ENCODE results near the gene ARMC2.
"Not testable (repeated sequence)": the region's sequence is repeated elsewhere in the genome, so short reads cannot be mapped to it uniquely, and the experiment has no call there.

Gene ARMC2

DNA sequence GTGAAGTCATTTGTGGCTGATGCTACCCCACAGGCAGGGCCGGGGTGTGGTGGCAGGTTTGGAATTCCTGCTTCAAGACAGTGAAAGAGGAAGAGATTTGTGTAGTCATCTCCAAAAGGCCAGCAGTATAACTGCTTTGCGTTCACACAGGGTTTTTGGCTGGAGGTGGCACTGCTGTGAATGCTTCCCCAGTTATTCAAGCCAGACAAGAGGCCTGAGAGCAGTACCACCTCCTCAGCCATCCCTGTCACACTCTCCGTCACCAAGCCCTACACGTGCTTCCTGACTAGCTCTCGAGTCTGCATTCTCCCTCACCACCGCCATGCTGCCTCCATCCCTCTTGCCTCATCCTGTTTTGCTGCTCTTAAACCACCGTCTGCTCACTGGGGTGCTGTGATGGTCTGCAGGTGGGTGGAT is 23.9 kb downstream of the ARMC2 start:
- DNase-seq (ENCODE audit: low spot score): peak; percentile 15

DNA sequence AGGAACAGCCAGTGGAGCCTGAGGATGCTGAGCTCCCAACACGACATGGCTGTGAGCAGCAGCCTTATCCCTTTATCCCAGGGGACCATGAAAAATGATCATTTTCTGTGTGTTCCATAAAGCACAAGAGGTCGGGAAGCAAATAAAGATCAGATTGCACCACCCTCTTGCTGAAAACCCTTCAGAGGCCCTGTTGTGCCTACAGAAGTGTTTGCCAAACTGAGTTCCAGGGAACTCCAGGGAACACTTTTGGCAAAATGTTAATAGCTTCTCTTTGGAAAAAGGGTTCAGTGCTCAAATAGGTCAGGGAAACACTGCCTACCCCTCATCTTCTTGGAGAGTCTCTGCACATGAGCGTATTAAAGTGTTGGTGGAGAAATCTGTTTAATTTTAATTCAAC is 24.4 kb downstream of the ARMC2 start:
- DNase-seq (ENCODE audit: low spot score): no peak

DNA sequence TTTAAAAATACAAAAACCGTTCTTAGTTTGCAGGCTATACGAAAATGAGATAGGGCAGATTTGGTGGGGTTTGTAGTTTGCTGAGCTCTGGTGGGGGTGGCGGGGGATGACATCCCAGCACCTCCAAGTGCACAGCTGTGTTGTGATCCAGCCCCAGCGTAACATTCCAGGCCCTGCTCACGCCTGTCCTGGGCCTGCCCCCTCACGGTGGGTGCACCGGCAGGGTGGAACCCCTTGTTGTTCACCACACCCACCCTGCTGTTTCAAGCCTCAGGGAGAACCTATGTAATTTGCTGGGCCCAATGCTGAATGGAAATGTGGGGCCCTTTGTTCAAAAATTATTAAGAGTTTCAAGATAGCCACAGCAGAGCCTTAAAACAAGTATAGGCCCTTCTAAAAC is 25.0 kb downstream of the ARMC2 start:
- no peak for DNase-seq (ENCODE audit: low spot score)

DNA sequence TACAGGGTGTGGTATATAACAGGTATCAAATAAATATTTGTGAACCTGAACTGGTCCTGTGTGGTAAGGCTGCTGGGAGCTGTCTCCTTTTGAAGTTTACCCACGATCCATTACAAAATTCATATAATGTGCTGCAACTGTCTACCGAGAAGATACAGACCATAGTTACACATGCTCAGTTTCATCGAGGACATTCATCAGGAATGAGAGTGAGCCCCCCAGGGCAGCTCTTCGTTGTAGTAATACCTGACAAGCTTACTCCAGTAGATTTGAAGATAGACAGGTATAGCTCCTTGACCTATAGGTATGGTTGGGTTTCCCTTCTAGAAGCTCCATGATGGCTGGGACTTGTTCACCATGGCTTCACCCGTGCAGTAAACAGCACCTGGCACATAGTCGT is 25.7 kb downstream of the ARMC2 start:
- no peak for DNase-seq (ENCODE audit: low spot score)

DNA sequence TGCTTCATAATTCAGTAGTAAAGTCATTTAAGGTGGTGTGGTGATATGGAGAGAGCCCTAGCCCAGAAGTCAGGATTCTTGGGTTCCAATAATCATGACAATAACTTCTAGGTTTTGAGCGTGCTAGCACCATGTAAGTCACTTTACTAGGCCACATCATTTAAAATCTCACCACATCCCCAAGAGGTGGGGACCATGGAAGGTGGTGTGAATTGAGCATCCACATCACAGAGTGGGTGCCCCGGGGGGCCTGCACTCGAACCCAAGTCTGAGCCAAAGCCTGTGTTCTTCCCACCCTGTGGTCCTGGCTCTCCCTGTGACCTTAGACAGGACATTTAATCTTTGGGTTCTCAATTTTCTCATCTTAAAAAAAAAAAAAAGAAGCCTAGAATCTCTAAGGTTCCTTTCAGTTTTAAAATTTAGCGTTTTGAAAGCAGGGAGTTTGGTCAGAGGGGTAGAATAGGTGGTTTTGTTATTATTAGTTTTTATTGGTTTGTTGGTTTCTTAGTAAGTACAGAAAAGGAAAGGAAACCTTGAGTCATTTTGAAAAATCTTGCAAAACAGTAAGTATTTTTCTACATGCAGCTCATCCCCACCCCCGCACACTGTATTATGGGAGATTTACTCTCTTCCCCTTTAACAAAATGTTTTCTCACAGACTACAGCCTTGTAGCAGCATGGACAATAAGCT is 26.4 kb downstream of the ARMC2 start:
- DNase-seq (ENCODE audit: low spot score): peak; percentile 60

DNA sequence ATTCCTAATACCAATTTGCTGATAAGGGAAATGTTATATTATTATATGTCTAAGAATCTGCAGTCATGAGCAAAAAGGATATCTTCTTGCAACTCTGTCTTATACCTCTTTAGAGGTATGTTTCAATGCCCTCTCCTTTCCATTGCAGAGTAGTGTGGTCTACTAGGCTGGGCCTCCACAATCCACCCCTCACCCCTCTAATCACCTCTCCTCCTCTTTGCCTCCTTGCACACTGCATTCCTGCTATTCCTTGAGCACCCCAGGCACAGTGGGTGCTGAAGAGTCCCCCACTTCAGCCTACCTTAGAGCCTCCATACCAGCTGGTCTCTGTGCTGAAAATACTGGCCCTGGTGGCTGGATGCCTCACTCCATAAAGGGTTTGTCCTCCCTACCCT is 26.9 kb downstream of the ARMC2 start:
- DNase-seq (ENCODE audit: low spot score): no peak

DNA sequence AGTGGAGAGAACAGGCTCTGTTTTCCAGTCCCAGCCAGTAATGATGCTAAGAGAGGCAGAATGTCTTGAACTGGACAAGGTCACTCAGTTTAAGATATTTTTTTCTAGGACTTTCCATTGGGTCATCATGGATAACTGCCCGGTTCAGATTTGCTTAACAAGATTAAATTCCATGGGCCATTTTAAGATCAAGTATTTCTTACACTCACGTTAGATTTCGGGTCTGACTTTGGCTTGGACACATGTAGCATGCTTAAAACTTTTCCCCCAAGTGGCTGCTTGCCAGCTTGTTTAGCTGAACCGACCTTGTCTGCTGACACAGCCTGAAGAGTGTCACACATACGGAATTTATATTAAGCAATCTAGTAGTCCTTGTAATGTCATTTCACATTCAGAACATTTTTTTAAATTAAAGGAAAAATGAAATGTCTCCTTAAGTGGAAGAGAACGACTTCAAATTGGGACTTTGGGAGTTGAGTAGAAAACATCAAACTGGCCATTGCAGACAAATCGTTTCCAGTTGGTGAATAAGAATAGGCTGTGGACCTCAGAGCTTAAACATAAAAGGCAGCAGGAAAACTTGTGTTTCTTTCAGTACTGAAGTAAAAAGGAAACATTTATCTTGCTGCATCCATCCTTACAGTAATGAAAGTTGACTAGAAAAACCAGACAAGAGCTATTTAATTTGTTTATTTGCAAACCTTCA is 29.0 kb downstream of the ARMC2 start:
- DNase-seq (ENCODE audit: low spot score): no peak

DNA sequence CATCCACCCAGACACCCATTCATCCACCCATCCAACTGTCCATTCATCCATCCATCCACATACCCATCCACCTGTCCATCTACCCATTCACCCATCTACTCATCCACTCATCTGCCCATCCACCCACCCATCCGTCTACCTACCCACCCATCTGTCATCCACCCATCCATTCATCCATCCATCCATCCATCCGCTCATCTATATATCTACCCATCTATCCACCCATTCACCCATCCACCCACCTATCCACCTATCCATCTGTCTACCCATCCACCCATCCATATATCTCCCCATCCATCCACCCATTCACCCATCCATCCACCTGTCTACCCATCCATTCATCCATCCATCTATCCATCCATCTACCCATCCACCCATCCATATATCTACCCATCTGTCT is 30.7 kb downstream of the ARMC2 start:
- DNase-seq (ENCODE audit: low spot score): no peak

DNA sequence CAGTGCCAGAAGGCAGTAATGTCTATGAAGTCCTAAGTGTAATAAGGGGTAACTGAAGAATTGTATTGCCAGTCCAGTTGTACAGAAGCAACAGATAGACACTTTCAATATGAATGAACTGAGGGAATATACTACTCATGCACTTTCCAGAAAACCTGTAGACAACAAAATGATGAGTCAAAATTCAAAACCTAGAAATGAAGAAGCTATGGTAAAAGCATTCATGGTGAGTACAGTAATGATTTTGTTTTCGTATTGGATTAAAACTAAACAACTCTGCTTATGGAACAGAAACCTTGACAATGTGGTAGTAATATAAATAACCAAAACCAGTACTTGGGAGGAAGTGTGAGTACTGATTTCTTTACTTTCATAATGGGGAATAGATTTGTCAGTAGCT is 35.0 kb downstream of the ARMC2 start:
- DNase-seq (ENCODE audit: low spot score): no peak

DNA sequence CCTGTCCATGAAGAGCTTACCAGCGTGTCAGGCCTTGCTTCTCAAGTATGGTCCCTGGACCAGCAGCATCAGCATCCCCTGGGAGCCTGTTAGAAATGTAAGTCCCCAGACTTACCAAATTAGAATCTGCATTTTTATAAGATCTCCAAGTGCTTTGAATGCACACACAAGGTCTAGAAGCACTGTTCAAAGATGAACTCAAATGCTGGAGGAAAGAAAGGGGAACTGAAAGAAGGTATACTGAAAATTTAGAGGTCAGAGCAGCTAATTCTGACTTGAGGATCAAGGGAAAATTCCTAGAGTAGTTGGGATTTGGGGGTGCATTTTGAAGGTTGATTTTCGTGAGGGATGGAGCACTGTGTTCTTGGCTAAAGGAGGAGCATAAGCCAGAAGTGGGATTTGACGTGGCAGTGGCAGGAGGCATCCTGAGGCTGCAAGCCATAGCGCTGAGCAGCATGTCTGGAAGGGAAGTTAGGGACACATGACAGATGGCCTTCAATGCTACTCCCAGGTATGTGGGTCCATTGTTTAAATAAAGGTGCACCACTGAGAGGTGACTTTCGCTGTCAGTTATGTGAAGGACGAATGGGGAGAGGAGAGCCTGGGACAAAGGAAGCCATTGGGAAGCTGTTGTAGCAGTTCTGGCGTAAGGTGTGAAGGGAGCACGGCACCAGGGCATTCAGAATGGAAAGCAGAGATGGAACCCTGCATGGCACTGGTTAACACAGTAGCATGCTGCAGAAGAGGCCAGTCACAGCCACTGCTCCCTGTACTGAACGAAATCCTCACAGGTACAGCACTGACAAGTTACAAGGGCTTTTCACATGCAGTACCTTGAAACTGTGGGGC is 36.2 kb downstream of the ARMC2 start:
- DNase-seq (ENCODE audit: low spot score): no peak

DNA sequence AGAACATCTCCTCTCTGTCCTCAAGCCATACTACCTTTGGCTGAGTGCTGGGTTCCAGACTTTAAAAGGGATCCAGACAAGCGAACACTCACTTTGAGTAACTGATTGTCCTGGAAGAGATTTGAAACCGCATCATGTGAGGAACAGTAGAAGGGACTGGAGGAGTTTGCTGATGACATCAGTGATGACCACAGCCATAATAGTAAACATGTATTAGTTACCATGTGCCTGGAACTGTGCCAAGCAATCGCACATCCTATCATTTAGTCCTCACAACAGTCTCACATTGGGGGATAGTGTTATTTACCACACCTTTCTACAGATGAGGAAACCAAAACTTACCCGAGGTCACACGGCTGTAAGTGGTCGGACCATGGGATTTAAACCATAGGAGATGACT is 39.8 kb downstream of the ARMC2 start:
- no peak for DNase-seq (ENCODE audit: low spot score)

DNA sequence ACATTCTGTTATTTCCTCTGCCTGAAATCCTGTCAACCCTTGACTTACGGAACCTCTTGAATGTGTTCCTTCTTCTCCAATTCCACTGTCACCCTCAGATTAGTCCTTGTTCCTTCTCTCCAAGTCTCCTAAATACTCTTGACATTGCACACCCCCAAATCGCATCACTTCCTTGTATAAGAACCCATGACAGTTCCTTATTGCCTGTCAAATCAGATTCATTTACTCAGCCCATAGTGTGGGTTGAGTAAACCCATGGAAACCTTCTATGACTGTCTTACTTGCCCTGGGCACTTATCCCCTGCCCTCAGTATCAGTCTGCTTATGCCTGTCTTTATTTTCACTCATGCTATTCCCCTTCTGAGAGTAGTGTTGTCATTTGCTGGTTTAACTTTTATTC is 40.5 kb downstream of the ARMC2 start:
- DNase-seq (ENCODE audit: low spot score): no peak

DNA sequence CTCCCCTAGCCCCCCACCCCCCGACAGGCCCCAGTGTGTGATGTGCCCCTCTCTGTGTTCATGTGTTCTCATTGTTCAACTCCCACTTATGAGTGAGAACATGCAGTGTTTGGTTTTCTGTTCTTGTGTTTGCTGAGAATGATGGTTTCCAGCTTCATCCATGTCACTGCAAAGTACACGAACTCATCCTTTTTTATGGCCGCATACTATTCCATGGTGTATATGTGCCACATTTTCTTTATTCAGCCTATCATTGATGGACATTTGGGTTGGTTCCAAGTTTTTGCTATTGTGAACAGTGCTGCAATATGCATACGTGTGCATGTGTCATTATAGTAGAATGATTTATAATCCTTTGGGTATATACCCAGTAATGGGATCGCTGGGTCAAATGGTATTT is 42.7 kb downstream of the ARMC2 start:
- not testable (repeated sequence) for DNase-seq (ENCODE audit: low spot score)

DNA sequence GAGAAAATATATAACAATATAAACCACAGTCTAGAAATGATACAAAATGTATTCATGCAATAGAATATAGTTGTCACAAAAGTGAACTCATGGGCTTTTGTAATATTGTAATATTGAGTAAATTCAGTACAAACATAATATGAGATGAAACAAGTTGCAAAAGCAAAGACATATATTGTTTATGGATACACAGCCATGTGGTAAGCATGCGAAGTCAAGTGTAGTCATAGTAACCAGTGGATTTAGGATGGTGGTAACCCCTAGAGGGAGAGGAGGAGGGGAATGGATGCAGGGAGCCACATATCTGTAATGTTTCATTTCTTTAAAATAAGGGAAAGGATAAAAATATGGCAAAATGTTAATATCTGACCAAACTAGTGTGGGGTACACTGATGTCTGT is 47.3 kb downstream of the ARMC2 start:
- no peak for DNase-seq (ENCODE audit: low spot score)

DNA sequence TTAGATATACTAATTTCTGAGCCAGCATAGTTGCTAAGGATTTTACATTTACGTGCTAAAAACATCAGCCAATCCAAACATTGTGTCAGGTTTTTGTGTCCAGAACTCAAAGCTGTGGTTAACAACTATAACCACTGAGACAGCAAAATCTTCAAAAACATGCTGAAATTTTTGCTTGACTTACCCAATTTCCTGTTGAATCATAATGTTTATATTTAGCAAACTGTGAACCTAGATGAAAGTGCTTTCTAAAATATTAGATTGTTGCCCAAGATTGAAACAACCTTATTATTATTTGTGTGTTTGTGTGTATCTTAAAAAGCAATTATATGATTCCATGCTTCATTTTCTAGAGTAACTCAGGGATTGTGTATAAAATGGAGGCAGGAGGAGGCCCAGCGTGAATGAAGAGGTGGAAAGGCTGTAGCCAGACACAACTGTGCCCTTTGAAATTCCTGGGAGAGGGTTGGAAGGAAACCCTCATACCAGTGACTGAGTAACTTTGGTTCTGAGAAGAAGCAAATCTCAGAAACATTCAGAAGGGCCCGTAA is 48.0 kb downstream of the ARMC2 start:
- DNase-seq (ENCODE audit: low spot score): peak; percentile 66

DNA sequence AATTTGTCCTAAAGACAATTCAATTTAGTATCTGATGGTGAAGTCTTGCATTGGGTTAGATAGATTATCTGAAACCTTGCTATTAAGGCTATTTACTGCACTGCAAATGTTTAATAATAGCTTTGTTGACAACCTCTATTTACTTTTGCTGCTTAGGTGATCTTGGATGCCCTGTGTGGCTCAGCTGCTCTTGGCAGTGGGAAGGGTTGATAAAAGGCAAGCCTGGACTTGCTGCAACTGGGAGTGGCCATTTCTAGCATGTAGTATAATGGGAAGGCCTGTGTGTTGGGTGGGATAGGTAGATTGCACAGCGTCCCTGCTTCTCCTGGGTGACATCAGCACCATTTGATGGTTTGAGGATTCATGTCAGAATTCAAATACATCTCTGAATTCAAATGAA is 49.1 kb downstream of the ARMC2 start:
- no peak for DNase-seq (ENCODE audit: low spot score)

DNA sequence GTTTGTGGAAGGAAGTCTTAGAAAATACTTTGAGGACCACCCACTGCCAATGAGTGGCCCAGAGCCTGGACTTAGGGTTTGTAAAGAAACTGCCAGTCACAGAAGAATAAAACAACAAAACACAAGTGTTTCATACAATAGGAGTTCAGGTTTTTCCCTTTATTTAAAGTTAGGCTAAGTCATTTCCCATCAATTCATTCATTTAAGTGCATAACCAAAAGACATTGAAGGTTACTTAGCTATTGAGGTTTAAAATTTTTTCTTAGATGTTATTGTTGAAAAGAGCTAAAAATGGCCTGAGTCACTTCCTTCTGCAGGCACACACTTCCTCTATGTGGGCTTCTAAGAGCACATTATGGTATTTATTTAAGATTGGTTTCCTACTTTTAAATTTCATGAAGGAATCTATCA is 54.2 kb downstream of the ARMC2 start:
- DNase-seq (ENCODE audit: low spot score): peak; percentile 25

DNA sequence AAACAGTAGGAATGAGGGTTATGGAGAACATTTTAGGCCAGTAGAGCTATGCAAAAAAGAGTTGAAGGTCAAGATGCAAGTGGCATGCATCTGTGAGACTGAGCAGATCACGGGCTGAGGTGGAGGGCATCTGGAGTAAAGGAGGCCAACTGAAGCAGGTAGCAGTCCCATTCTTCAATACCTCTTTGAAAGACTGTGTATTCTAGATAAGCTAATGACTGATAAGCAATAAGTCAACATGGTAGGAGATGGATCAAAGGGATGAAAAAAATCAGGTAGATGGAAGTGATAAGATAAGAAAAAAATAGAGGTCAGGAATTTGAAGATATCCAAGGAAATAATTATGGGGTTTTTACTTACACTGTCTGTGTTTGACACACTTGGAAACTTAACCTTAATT is 55.6 kb downstream of the ARMC2 start:
- no peak for DNase-seq (ENCODE audit: low spot score)

DNA sequence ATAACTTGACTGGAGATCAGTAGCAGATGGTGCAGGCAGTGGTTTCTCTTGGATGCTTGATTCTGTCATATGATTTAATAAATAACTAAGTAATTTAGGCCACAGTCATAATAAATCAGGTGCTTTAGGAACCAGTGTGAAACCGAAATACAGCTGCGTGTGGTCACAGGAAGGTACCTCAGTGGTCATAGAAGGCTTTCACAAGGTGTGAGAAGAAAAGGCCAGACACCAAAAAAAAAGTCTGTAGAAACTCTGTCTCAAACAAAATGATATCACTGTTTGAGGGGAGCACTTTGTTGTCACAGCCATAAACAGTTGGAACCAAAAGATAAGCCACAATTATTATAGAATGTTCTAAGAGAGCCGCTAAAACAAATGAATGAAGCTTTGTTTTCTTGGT is 56.5 kb downstream of the ARMC2 start:
- no peak for DNase-seq (ENCODE audit: low spot score)

DNA sequence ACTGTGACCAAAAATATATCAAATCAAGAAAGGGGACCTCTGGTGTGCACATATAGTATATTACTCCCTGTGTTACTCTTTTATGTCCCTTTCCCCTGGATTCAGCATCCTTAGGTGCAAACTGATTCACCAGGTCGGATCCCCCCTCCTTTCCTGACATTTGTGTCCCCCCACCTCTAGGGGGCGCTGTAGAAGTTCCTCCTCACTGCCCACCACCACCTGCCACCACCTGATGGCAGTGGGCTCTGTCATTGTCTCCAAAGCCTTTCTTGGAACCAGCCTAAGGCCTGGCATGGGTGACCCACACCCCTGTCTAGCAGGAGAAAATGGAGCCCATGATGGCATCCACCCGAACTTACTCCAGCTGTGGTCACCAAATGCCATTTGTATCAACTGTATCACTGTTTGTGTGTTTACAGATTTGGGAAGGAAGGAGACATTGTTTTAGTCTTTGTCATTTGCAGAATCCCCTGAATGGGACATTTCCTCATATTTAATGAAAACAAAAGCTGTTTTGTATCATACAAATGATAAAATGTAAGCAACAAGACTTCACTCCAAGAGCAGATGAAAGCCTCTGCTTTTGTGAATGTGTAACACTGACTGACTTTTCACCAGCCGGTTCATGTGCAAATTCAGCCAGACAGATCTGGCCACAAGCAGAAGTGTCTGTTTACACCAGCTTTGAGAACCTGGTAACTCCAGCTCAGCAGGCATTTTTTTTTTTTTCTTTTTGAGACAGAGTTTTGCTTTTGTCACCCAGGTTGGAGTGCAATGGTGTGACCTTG is 66.2 kb downstream of the ARMC2 start:
- peak; percentile 17 for DNase-seq (ENCODE audit: low spot score)

DNA sequence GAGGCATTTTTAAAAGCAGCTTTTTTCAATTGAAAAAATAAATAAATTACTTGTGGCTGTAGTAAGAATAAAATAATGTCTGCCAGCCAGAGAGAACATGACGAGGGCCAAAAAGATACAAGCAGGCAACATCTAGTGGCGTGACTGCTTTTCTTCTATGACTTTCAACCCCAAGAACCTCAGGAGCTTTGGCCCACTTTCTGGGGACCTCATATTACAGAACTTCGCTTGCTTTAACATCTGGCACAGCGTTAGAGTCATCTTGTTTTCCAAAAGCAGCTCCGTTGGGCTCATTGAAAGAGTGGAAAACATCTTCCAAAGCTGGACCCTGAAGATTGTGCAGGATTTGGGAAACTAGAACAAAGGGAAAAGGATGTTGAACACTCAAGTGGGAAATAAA is 67.0 kb downstream of the ARMC2 start:
- no peak for DNase-seq (ENCODE audit: low spot score)
